Body of pancreas (tissue), 4 donors: ENCODE data around the gene GRID1. TPM values are rescaled to one million over a fixed set of nuclear protein-coding genes. Genes with fewer than 3 reads are reported as not detected.
"Not testable (repeated sequence)": the region's sequence is repeated elsewhere in the genome, so short reads cannot be mapped to it uniquely, and the experiment has no call there.

Experiments
- ATAC-seq: fragments of 150-250 bp; one replicate; pipeline ENCODE4 v1.9.1; 2016
- DNase-seq, 4 donors: peaks; one replicate each; pipeline ENCODE4 v3.0.0-alpha.2; 2019
- H3K27ac ChIP-seq, 4 donors: fragments of 200-600 bp; sonication (generic); 1 replicate in 3 of 4; 2 replicates in 1 of 4; pipeline versions ENCODE4 v1.5.1 to v1.6.1; 2016 to 2019; ENCODE audit warnings: mild to moderate bottlenecking in 1 of 4, mixed read lengths in 1 of 4, moderate library complexity in 1 of 4
- H3K27me3 ChIP-seq, 2 donors: fragments of 200-600 bp; sonication (generic); one replicate each; pipeline ENCODE4 v1.6.0; 2016; ENCODE audit warnings: mild to moderate bottlenecking in 1 of 2
- H3K36me3 ChIP-seq, 2 donors: fragments of 200-600 bp; sonication (generic); replicated peaks in 1 of 2; 2 replicates each; pipeline ENCODE4 v1.5.1; 2016; ENCODE audit warnings: low read depth in 2 of 2; ENCODE audit not compliant: insufficient read depth in 1 of 2
- H3K4me1 ChIP-seq: fragments of 200-600 bp; sonication (generic); one replicate; pipeline ENCODE4 v1.6.0; 2016
- H3K4me3 ChIP-seq, 2 donors: fragments of 200-600 bp; sonication (generic); 1 replicate in 1 of 2; 2 replicates in 1 of 2; pipeline ENCODE4 v1.5.1; 2016 to 2019
- H3K9me3 ChIP-seq, 3 donors: fragments of 200-600 bp; sonication (generic); 1 replicate in 2 of 3; 2 replicates in 1 of 3; pipeline ENCODE4 v1.5.1; 2016
- POLR2A ChIP-seq, 3 donors: fragments of 450-650 bp; IDR thresholded peaks; one replicate each; pipeline ENCODE4 v1.6.1; 2016; ENCODE audit warnings: antibody characterized with exemption in 3 of 3, mild to moderate bottlenecking in 2 of 3
- WGBS, 2 donors: methylation state at CpG; one replicate each; pipeline ENCODE4 v1.1.5; 2017; 5-methylcytosine and 5-hydroxymethylcytosine counted together
- intact Hi-C: fragments of 100-400 bp; cut with DNase I; formaldehyde crosslinking; loops from one replicate; pipeline ENCODE4 v1.15.1; 2023
- total RNA-seq, 2 donors: library from RNA; depleted of rRNA; stranded (reverse); fragments of >200 nt; gene quantifications; one replicate each; pipeline ENCODE4 v1.1.0, GENCODE V29; 2016
- TF ChIP-seq, protein P1 (sequence below), 7 experiments: fragments of 450-650 bp in 4 of 7; fragments of 200-600 bp in 3 of 7; sonication (generic) in 3 of 7; IDR thresholded peaks; one replicate each; pipeline ENCODE4 v1.5.1; 2016 to 2019; ENCODE audit warnings: antibody characterized with exemption in 7 of 7

The GRID1 gene
- total RNA-seq, 2 donors from 2014 or later: 1.0 to 1.6 TPM

DNA sequence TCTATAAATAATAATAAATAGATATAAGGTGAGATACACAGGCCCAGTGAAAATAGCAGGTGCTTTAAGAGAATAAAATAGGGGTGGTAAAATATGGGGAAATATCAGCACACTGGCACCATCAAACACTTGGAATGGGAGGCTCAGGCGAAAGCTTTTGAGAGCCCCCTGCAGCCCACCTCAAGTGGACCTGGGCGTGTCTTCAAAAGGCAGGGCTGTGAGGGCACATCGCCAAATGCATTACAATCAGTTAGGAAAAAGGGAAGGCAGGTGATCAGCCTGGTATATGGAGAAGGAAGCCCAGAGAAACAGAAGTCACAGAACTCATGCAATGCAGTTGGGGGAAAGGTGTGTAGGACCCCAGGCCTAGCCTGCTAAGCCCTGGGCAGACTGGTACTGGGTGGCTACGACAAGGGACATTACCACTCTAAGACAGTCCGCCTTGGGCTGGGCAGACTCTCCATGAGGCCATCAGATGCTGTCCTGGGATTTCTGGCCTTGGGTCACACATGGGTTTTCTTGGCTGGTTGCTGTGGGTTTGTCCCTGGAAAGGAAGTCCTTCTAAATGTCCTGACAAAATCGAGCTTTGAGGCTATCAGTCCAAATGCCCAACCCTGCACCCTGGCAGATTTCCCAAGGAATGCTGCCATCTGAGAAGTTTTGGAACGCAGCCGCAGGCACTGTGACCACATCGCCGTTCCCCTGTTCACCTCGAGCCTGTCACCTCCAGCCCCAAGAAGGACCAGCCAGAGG lies 330.6 kb downstream of the GRID1 start:
- H3K36me3 ChIP-seq: no peaks in the 10 kb centered on the region
- intact Hi-C loops: no loop called here
- no peaks in the 10 kb centered on the region for H3K27me3 ChIP-seq
- no peaks in the 10 kb centered on the region for H3K9me3 ChIP-seq
- no peak overlapping the region for H3K4me3 ChIP-seq
- H3K4me1 ChIP-seq: peaks cover 8% of the 10 kb centered on the region
- TF ChIP-seq POLR2A (IDR thresholded peaks at IDR 0.05): no peak
- TF ChIP-seq, protein P1, sequence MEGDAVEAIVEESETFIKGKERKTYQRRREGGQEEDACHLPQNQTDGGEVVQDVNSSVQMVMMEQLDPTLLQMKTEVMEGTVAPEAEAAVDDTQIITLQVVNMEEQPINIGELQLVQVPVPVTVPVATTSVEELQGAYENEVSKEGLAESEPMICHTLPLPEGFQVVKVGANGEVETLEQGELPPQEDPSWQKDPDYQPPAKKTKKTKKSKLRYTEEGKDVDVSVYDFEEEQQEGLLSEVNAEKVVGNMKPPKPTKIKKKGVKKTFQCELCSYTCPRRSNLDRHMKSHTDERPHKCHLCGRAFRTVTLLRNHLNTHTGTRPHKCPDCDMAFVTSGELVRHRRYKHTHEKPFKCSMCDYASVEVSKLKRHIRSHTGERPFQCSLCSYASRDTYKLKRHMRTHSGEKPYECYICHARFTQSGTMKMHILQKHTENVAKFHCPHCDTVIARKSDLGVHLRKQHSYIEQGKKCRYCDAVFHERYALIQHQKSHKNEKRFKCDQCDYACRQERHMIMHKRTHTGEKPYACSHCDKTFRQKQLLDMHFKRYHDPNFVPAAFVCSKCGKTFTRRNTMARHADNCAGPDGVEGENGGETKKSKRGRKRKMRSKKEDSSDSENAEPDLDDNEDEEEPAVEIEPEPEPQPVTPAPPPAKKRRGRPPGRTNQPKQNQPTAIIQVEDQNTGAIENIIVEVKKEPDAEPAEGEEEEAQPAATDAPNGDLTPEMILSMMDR (IDR thresholded peaks at IDR 0.05): no peak
- WGBS, 2 donors: 60 to 61% methylated on average over 11 of the region's 11 CpGs
- ATAC-seq: peak; percentile 30
- DNase-seq: peak; percentile 35 to 75 (median 52)
- no peak overlapping the region for H3K27ac ChIP-seq

DNA sequence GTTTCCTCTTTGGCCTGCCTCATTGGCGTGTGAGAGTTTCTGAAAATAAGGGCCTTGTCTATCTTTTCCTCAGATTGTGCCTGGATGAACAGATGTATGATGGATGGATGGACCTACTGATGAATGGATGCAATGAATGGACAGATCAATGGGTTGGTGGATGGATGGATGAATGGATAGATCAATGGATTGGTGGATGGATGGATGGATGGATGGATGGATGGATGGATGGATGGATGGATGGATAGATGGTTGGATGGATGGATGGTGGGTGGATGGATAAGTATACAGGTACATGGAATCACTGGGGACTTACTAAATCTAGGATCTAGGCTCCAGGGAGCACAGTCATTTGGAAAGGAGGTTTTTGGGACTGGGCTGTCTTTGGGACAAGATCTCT lies 331.9 kb downstream of the GRID1 start:
- ATAC-seq (no peak), DNase-seq (no peak)
- no peak overlapping the region for H3K27ac ChIP-seq
- H3K4me1 ChIP-seq: peaks cover 8% of the 10 kb centered on the region
- 83 to 89% methylated on average over 1 of the region's 1 CpG for WGBS, 2 donors
- no peak for TF ChIP-seq POLR2A (IDR thresholded peaks at IDR 0.05)
- TF ChIP-seq, protein P1 (IDR thresholded peaks at IDR 0.05): no peak
- no peaks in the 10 kb centered on the region for H3K36me3 ChIP-seq
- no peaks in the 10 kb centered on the region for H3K27me3 ChIP-seq
- no peak overlapping the region for H3K4me3 ChIP-seq
- intact Hi-C loops: no loop called here
- no peaks in the 10 kb centered on the region for H3K9me3 ChIP-seq

DNA sequence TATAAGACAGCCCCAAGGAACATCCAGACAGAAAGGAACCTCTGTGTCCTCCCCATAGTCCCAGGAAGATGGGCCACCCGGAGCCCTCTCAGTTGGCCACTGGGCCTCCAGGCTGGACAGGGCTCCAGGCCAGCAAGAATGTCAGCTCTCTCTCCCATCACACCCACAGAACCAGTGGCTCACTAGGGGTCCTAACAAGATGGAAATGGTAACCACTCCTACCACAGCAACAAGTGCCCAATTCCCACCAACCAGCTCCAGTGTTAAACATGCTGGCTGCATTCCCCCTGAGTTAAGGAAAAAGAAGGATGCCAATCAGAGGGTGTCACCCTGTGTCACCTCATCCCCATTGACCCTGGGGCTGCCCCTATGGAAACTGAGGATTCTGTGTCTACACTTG lies 333.0 kb downstream of the GRID1 start:
- no peak for DNase-seq
- no peaks in the 10 kb centered on the region for H3K27me3 ChIP-seq
- no peak overlapping the region for H3K4me3 ChIP-seq
- H3K4me1 ChIP-seq: peaks cover 8% of the 10 kb centered on the region
- no peaks in the 10 kb centered on the region for H3K36me3 ChIP-seq
- no peaks in the 10 kb centered on the region for H3K9me3 ChIP-seq
- intact Hi-C loops: no loop called here
- ATAC-seq: no peak
- no peak for TF ChIP-seq POLR2A (IDR thresholded peaks at IDR 0.05)
- TF ChIP-seq, protein P1 (IDR thresholded peaks at IDR 0.05): no peak
- WGBS, 2 donors: 63 to 83% methylated on average over 1 of the region's 1 CpG
- H3K27ac ChIP-seq: no peak overlapping the region

DNA sequence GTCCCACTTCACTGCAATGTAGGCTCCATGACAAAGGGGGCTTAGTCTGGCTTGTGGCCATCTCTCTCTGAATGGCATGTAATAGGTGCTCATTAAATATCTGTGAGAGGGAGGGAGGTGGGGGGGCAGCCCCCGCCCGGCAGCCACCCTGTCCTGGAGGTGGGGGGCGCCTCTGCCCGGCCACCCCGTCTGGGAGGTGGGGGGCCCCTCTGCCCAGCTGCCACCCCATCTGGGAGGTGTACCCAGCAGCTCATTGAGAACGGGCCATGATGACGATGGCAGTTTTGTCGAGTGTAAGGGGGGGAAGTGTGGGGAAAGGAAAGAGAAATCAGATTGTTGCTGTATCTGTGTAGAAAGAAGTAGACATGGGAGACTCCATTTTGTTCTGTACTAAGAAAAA lies 334.5 kb downstream of the GRID1 start:
- intact Hi-C loops, H3K27me3 ChIP-seq, H3K4me3 ChIP-seq, DNase-seq, H3K4me1 ChIP-seq, H3K27ac ChIP-seq, H3K36me3 ChIP-seq, H3K9me3 ChIP-seq, ATAC-seq: not testable (repeated sequence)
- 92 to 96% methylated on average over 7 to 8 of the region's 8 CpGs for WGBS, 2 donors

DNA sequence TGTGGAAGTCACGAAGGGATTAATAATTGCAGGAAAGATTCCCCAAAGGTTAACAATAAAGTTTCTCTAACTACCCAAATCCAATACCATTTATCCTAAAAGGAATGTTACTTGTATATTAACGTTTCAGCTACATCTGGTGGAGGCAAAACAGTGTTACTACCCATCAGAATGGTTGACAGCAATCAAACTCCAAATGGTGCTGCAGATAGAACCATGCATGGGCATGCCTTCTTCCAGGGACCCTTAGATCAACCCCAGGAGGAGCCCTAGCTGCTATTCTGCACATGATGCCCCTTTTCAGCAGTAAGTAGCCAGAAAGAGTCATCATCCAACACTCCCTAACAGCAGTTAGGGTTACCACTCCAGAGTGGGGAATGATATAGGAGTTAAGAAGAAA lies 336.3 kb downstream of the GRID1 start:
- intact Hi-C loops: no loop called here
- Histone ChIP-seq H3K4me3 (no peak overlapping the region), H3K27me3 (no peaks in the 10 kb centered on the region), H3K36me3 (no peaks in the 10 kb centered on the region), H3K9me3 (no peaks in the 10 kb centered on the region), H3K27ac (no peak overlapping the region), H3K4me1 (peaks cover 5% of the 10 kb centered on the region)
- ATAC-seq (no peak), DNase-seq (no peak)
- TF ChIP-seq, protein P1 (IDR thresholded peaks at IDR 0.05): no peak
- TF ChIP-seq POLR2A (IDR thresholded peaks at IDR 0.05): no peak
- WGBS, 2 donors: 48 to 64% methylated on average over 2 of the region's 2 CpGs
